ENCODE measurements around the gene REG3A.

Gene REG3A

DNA sequence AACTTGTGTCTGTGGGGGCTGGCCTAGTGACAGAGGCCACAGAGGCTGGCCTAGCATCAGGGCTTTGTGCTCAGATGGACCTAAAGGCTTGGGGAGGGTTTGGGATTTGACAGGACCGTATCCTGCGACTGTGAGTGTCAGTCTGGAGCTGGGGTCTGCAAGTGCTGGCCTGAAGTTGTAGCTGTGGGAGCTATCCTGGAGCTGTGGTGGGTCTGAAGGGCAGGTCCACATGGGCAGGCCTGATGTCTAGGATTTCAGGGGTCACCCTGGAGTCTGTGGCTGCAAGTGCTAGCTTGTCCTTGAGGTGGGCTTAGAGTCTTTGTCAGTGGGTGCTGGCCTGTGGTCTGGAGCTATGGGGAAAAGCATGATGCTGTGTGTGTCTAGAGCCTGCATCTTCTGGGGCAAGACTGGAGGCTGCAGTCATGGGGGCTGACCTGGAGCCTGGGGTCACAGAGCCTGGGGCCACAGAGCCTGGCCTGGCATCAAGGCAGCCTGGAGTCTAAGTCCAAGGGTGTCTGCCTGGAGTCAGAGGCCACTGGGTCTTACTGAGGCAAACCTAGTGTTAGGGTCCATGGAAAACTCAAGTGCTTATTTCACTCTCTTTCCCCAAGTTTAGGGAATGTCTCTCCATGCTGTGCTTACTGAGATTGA, 3.6 kb downstream of the REG3A start:
- no peaks in the 10 kb centered on the region for H3K9me2 ChIP-seq (replicated peaks; ENCODE audit: low read depth, low read length)
- H3K36me3 ChIP-seq (ENCODE audit: insufficient read depth, low read length), result no peaks in the 10 kb centered on the region
- TF ChIP-seq, protein P1, sequence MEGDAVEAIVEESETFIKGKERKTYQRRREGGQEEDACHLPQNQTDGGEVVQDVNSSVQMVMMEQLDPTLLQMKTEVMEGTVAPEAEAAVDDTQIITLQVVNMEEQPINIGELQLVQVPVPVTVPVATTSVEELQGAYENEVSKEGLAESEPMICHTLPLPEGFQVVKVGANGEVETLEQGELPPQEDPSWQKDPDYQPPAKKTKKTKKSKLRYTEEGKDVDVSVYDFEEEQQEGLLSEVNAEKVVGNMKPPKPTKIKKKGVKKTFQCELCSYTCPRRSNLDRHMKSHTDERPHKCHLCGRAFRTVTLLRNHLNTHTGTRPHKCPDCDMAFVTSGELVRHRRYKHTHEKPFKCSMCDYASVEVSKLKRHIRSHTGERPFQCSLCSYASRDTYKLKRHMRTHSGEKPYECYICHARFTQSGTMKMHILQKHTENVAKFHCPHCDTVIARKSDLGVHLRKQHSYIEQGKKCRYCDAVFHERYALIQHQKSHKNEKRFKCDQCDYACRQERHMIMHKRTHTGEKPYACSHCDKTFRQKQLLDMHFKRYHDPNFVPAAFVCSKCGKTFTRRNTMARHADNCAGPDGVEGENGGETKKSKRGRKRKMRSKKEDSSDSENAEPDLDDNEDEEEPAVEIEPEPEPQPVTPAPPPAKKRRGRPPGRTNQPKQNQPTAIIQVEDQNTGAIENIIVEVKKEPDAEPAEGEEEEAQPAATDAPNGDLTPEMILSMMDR (conservative IDR thresholded peaks at IDR 0.05; ENCODE audit: low read length), result no peak
- no peak for TF ChIP-seq EZH2phosphoT487 (IDR thresholded peaks at IDR 0.05; ENCODE audit: borderline replicate concordance)
- H3K79me2 ChIP-seq (ENCODE audit: insufficient read depth, low read length), result no peaks in the 10 kb centered on the region
- H3K9ac ChIP-seq (ENCODE audit: low read depth, low read length, poor library complexity, severe bottlenecking), result no peak overlapping the region
- H4K20me1 ChIP-seq (ENCODE audit: insufficient read depth, low read length, poor library complexity, severe bottlenecking), result no peaks in the 10 kb centered on the region
- no peaks in the 10 kb centered on the region for H3K4me1 ChIP-seq (ENCODE audit: insufficient read depth, low read length, poor library complexity, severe bottlenecking)
- no peaks in the 10 kb centered on the region; the same call in 1 of the 2 replicates for H3K9me3 ChIP-seq (ENCODE audit: insufficient read depth, low read depth, low read length)
- no peak overlapping the region for H3K4me3 ChIP-seq (ENCODE audit: low read length, poor library complexity, severe bottlenecking)
- no peak overlapping the region for H2AFZ ChIP-seq (ENCODE audit: low read length)
- H3K27me3 ChIP-seq (ENCODE audit: insufficient read depth, low read length, poor library complexity, severe bottlenecking), result no peaks in the 10 kb centered on the region
- H3F3A ChIP-seq (ENCODE audit: low read depth), result no peaks in the 10 kb centered on the region
- H3K4me2 ChIP-seq (ENCODE audit: low read depth, low read length, poor library complexity, severe bottlenecking), result no peak overlapping the region

DNA sequence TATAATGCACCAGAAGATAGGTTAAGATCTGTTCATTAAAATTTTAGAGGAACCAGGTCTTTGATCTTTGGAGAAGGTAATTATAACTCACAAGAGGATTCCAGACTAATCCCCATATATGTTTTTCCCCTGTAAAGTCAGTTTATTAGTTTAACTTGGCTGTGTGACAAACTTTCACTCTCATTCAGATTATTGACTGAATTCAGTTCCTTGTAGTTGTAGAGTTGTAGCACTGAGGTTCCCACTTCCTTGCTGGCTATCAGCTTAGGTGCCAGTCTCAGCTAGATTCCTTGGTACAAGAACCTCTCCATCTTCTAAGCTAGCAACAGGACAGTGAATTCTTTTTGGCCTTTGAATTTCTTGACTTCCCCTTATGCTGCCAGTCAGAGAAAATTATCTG, 20.1 kb downstream of the REG3A start:
- Histone ChIP-seq H3K4me1 (ENCODE audit: insufficient read depth, low read length, poor library complexity, severe bottlenecking) (no peaks in the 10 kb centered on the region), H3K27me3 (ENCODE audit: insufficient read depth, low read length, poor library complexity, severe bottlenecking) (no peaks in the 10 kb centered on the region), H2AFZ (ENCODE audit: low read length) (no peak overlapping the region), H3K9ac (ENCODE audit: low read depth, low read length, poor library complexity, severe bottlenecking) (no peak overlapping the region), H3K4me3 (ENCODE audit: low read length, poor library complexity, severe bottlenecking) (no peak overlapping the region), H3K79me2 (ENCODE audit: insufficient read depth, low read length) (no peaks in the 10 kb centered on the region), H3K9me2 (replicated peaks; ENCODE audit: low read depth, low read length) (no peaks in the 10 kb centered on the region), H3K9me3 (ENCODE audit: insufficient read depth, low read depth, low read length) (no peaks in the 10 kb centered on the region), H3K36me3 (ENCODE audit: insufficient read depth, low read length) (no peaks in the 10 kb centered on the region), H3K4me2 (ENCODE audit: low read depth, low read length, poor library complexity, severe bottlenecking) (no peak overlapping the region), H3F3A (ENCODE audit: low read depth) (no peaks in the 10 kb centered on the region), H4K20me1 (ENCODE audit: insufficient read depth, low read length, poor library complexity, severe bottlenecking) (no peaks in the 10 kb centered on the region)
- TF ChIP-seq EZH2phosphoT487 (IDR thresholded peaks at IDR 0.05; ENCODE audit: borderline replicate concordance), result no peak
- TF ChIP-seq, protein P1 (conservative IDR thresholded peaks at IDR 0.05; ENCODE audit: low read length), result no peak

DNA sequence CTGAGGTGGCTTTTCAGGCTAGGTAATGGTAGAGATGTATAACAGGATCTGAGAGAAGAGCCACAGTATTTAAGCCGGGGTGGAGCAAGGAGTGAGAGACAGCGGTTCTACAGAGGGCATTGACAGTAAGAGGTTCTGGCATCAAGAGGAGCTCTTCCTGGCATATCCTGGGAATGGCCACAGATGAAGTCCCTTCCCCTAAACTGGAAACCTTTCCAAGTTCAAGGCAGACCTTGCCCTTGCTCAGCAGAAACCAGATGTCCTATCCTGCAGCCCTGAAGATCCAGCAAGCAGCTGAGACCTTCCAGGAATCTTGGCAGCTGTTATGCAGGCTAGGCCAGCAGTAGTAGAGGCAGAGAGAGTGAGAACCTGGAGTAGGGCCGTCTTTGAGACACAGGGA, 21.2 kb downstream of the REG3A start:
- H3F3A ChIP-seq (ENCODE audit: low read depth), result no peaks in the 10 kb centered on the region
- H4K20me1 ChIP-seq (ENCODE audit: insufficient read depth, low read length, poor library complexity, severe bottlenecking), result no peaks in the 10 kb centered on the region
- H2AFZ ChIP-seq (ENCODE audit: low read length), result no peak overlapping the region
- no peak overlapping the region for H3K9ac ChIP-seq (ENCODE audit: low read depth, low read length, poor library complexity, severe bottlenecking)
- no peak overlapping the region for H3K4me2 ChIP-seq (ENCODE audit: low read depth, low read length, poor library complexity, severe bottlenecking)
- no peak for TF ChIP-seq EZH2phosphoT487 (IDR thresholded peaks at IDR 0.05; ENCODE audit: borderline replicate concordance)
- TF ChIP-seq, protein P1 (conservative IDR thresholded peaks at IDR 0.05; ENCODE audit: low read length), result no peak
- no peaks in the 10 kb centered on the region for H3K4me1 ChIP-seq (ENCODE audit: insufficient read depth, low read length, poor library complexity, severe bottlenecking)
- no peaks in the 10 kb centered on the region for H3K79me2 ChIP-seq (ENCODE audit: insufficient read depth, low read length)
- no peaks in the 10 kb centered on the region for H3K27me3 ChIP-seq (ENCODE audit: insufficient read depth, low read length, poor library complexity, severe bottlenecking)
- no peak overlapping the region for H3K4me3 ChIP-seq (ENCODE audit: low read length, poor library complexity, severe bottlenecking)
- no peaks in the 10 kb centered on the region for H3K36me3 ChIP-seq (ENCODE audit: insufficient read depth, low read length)
- H3K9me3 ChIP-seq (ENCODE audit: insufficient read depth, low read depth, low read length), result no peaks in the 10 kb centered on the region
- H3K9me2 ChIP-seq (replicated peaks; ENCODE audit: low read depth, low read length), result no peaks in the 10 kb centered on the region
